Liver (tissue), 9 donors: ENCODE results near the gene FARS2. TPM values are rescaled to one million over a fixed set of nuclear protein-coding genes. Genes with fewer than 3 reads are reported as not detected.

Experiments used
- DNase-seq: peaks from one replicate; pipeline ENCODE4 v3.0.0-alpha.2; 2017; ENCODE audit warnings: low spot score
- H3K27ac ChIP-seq, 2 donors: one replicate each; pipeline ENCODE4 v1.7.0; 2013; ENCODE audit warnings: inconsistent platforms in 2 of 2, low read length in 2 of 2, control low read depth in 1 of 2, low read depth in 1 of 2, mild to moderate bottlenecking in 1 of 2
- H3K27me3 ChIP-seq, 4 donors: one replicate each; pipeline versions ENCODE4 v1.6.1 to v1.7.0; 2013; ENCODE audit warnings: low read length in 3 of 4, inconsistent platforms in 1 of 4, mild to moderate bottlenecking in 1 of 4, moderate library complexity in 1 of 4; ENCODE audit not compliant: control insufficient read depth in 4 of 4, insufficient read depth in 4 of 4
- H3K36me3 ChIP-seq, 4 donors: one replicate each; pipeline versions ENCODE4 v1.6.1 to v1.7.0; 2013; ENCODE audit warnings: low read length in 3 of 4, mild to moderate bottlenecking in 3 of 4, low read depth in 1 of 4, moderate library complexity in 1 of 4; ENCODE audit not compliant: control insufficient read depth in 4 of 4, insufficient read depth in 3 of 4
- H3K4me1 ChIP-seq, 4 donors: one replicate each; pipeline versions ENCODE4 v1.6.1 to v1.7.0; 2013; ENCODE audit warnings: low read length in 3 of 4, mild to moderate bottlenecking in 3 of 4, moderate library complexity in 1 of 4; ENCODE audit not compliant: control insufficient read depth in 4 of 4, insufficient read depth in 4 of 4
- H3K4me3 ChIP-seq, 3 donors: one replicate each; pipeline versions ENCODE4 v1.6.1 to v1.7.0; 2013; ENCODE audit warnings: low read length in 3 of 3, control low read depth in 1 of 3, low read depth in 1 of 3, mild to moderate bottlenecking in 1 of 3
- H3K9ac ChIP-seq, 2 donors: one replicate each; pipeline ENCODE4 v1.7.0; 2013; ENCODE audit warnings: low read length in 2 of 2, mild to moderate bottlenecking in 2 of 2, moderate library complexity in 2 of 2, control low read depth in 1 of 2, low read depth in 1 of 2
- H3K9me3 ChIP-seq, 4 donors: one replicate each; pipeline versions ENCODE4 v1.6.1 to v1.7.0; 2013; ENCODE audit warnings: low read length in 3 of 4; ENCODE audit not compliant: control insufficient read depth in 4 of 4
- ATF3 ChIP-seq: IDR thresholded peaks from 2 replicates; pipeline ENCODE4 v1.6.1; 2016; ENCODE audit warnings: antibody characterized with exemption
- EGR1 ChIP-seq, 2 donors: IDR thresholded peaks; 2 replicates each; pipeline ENCODE4 v1.6.1; 2016 to 2018; ENCODE audit warnings: antibody characterized with exemption in 2 of 2, low read depth in 2 of 2
- FOXA1 ChIP-seq: IDR thresholded peaks from 2 replicates; pipeline ENCODE4 v1.6.1; 2016; ENCODE audit warnings: antibody characterized with exemption
- FOXA2 ChIP-seq: IDR thresholded peaks from 2 replicates; pipeline ENCODE4 v1.6.1; 2016; ENCODE audit warnings: antibody characterized with exemption
- GABPA ChIP-seq, 2 donors: IDR thresholded peaks in 1 of 2; conservative IDR thresholded peaks in 1 of 2; 2 replicates each; pipeline ENCODE4 v1.6.1; 2016; ENCODE audit warnings: antibody characterized with exemption in 2 of 2, mild to moderate bottlenecking in 1 of 2, moderate library complexity in 1 of 2
- HNF4A ChIP-seq, 2 donors: conservative IDR thresholded peaks; 2 replicates each; pipeline ENCODE4 v1.6.1; 2016; ENCODE audit warnings: antibody characterized with exemption in 2 of 2, mild to moderate bottlenecking in 2 of 2
- JUND ChIP-seq, 2 donors: IDR thresholded peaks; 2 replicates each; pipeline ENCODE4 v1.6.1; 2016; ENCODE audit warnings: antibody characterized with exemption in 2 of 2
- NR2F2 ChIP-seq: IDR thresholded peaks from 2 replicates; pipeline ENCODE4 v1.6.1; 2016; ENCODE audit warnings: antibody characterized with exemption
- RAD21 ChIP-seq, 2 donors: IDR thresholded peaks; 2 replicates each; pipeline ENCODE4 v1.6.1; 2016; ENCODE audit warnings: antibody characterized with exemption in 2 of 2, mild to moderate bottlenecking in 2 of 2
- RXRA ChIP-seq, 2 donors: IDR thresholded peaks; 2 replicates each; pipeline ENCODE4 v1.6.1; 2017 to 2018; ENCODE audit warnings: antibody characterized with exemption in 2 of 2, mild to moderate bottlenecking in 1 of 2
- TAF1 ChIP-seq: conservative IDR thresholded peaks from 2 replicates; pipeline ENCODE4 v1.6.1; 2016; ENCODE audit warnings: antibody characterized with exemption, mild to moderate bottlenecking
- YY1 ChIP-seq: IDR thresholded peaks from 2 replicates; pipeline ENCODE4 v1.6.1; 2016; ENCODE audit warnings: antibody characterized with exemption, mild to moderate bottlenecking
- ZBTB33 ChIP-seq: IDR thresholded peaks from 2 replicates; pipeline ENCODE4 v1.6.1; 2016; ENCODE audit warnings: antibody characterized with exemption
- WGBS: extraction: QIAGEN DNeasy Blood & Tissue Kit; methylation state at CpG from one replicate; pipeline ENCODE4 v1.1.7; 2013; 5-methylcytosine and 5-hydroxymethylcytosine counted together
- polyA plus RNA-seq, 2 donors: library from polyadenylated mRNA; stranded (reverse) in 1 of 2; unstranded in 1 of 2; fragments of 200-250 nt in 1 of 2; fragments of >200 nt in 1 of 2; fragmentation: Nextera tagmentation in 1 of 2; extraction: Ambion mirVana in 1 of 2; gene quantifications; one replicate each; pipeline versions ENCODE4 v1.2.1 to v1.2.3, GENCODE V29; 2013 to 2015
- total RNA-seq, 2 donors: library from RNA; depleted of rRNA; stranded (reverse); fragments of >200 nt; gene quantifications; one replicate each; pipeline ENCODE4 v1.2.3, GENCODE V29; 2014
- TF ChIP-seq, protein P1 (sequence below): IDR thresholded peaks from 2 replicates; pipeline ENCODE4 v1.6.1; 2016; ENCODE audit warnings: antibody characterized with exemption
- TF ChIP-seq, protein P2 (sequence below): fragments of 150-350 bp; IDR thresholded peaks from 2 replicates; pipeline ENCODE4 v1.5.1; 2017; ENCODE audit warnings: improper control_type of control experiment, low read depth, low read length; ENCODE audit not compliant: missing input control
- TF ChIP-seq, protein P3 (sequence below): IDR thresholded peaks from 2 replicates; pipeline ENCODE4 v1.6.1; 2016; ENCODE audit warnings: antibody characterized with exemption, mild to moderate bottlenecking
- donor health status: healthy.
- donor health status: healthy.
- donor health status: healthy.
- donor health status: healthy.
- donor health status: healthy.

Gene FARS2
- total and polyA plus RNA-seq, 4 donors, result 7.8 to 25.9 (median 11.2) TPM

DNA sequence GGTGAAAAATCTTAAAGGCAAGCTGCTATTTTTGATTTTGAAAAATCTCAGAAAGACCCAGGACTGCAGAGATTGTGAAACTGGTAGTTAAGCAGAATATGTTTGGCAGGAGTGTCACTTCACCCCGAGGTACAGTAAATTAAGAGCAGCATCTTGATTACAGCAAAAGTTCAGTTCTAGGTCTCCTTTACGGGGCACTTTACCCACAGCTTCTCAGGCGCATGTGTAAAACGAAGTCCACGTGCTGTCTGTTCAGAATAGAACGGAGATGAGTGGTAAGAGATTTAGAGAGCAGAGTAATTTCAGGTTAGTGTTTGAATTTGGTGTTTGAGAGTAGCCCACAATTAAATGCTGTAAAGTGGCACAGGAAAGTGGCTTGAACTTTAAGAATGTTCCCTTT is 84.0 kb downstream of the FARS2 start (continued):
- TF ChIP-seq GABPA (IDR thresholded peaks at IDR 0.05 in 1 of 2, conservative IDR thresholded peaks at IDR 0.05 in 1 of 2), result no peak
- TF ChIP-seq, protein P1, sequence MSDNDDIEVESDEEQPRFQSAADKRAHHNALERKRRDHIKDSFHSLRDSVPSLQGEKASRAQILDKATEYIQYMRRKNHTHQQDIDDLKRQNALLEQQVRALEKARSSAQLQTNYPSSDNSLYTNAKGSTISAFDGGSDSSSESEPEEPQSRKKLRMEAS, result no peak

GRCh38 chr6:5351552-5352210 is 90.4 kb downstream of the FARS2 start:
- TF ChIP-seq RAD21 (IDR thresholded peaks at IDR 0.05), result no peak
- TF ChIP-seq ZBTB33, result no peak
- TF ChIP-seq YY1, result no peak
- no peak for TF ChIP-seq EGR1 (IDR thresholded peaks at IDR 0.05; ENCODE audit: low read depth in 2 of 2)
- TF ChIP-seq, protein P2, sequence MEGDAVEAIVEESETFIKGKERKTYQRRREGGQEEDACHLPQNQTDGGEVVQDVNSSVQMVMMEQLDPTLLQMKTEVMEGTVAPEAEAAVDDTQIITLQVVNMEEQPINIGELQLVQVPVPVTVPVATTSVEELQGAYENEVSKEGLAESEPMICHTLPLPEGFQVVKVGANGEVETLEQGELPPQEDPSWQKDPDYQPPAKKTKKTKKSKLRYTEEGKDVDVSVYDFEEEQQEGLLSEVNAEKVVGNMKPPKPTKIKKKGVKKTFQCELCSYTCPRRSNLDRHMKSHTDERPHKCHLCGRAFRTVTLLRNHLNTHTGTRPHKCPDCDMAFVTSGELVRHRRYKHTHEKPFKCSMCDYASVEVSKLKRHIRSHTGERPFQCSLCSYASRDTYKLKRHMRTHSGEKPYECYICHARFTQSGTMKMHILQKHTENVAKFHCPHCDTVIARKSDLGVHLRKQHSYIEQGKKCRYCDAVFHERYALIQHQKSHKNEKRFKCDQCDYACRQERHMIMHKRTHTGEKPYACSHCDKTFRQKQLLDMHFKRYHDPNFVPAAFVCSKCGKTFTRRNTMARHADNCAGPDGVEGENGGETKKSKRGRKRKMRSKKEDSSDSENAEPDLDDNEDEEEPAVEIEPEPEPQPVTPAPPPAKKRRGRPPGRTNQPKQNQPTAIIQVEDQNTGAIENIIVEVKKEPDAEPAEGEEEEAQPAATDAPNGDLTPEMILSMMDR, result no peak
- TF ChIP-seq, protein P3, sequence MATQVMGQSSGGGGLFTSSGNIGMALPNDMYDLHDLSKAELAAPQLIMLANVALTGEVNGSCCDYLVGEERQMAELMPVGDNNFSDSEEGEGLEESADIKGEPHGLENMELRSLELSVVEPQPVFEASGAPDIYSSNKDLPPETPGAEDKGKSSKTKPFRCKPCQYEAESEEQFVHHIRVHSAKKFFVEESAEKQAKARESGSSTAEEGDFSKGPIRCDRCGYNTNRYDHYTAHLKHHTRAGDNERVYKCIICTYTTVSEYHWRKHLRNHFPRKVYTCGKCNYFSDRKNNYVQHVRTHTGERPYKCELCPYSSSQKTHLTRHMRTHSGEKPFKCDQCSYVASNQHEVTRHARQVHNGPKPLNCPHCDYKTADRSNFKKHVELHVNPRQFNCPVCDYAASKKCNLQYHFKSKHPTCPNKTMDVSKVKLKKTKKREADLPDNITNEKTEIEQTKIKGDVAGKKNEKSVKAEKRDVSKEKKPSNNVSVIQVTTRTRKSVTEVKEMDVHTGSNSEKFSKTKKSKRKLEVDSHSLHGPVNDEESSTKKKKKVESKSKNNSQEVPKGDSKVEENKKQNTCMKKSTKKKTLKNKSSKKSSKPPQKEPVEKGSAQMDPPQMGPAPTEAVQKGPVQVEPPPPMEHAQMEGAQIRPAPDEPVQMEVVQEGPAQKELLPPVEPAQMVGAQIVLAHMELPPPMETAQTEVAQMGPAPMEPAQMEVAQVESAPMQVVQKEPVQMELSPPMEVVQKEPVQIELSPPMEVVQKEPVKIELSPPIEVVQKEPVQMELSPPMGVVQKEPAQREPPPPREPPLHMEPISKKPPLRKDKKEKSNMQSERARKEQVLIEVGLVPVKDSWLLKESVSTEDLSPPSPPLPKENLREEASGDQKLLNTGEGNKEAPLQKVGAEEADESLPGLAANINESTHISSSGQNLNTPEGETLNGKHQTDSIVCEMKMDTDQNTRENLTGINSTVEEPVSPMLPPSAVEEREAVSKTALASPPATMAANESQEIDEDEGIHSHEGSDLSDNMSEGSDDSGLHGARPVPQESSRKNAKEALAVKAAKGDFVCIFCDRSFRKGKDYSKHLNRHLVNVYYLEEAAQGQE, result no peak
- no peak for TF ChIP-seq FOXA2
- no peak for TF ChIP-seq TAF1
- TF ChIP-seq RXRA (IDR thresholded peaks at IDR 0.05), result no peak
- TF ChIP-seq NR2F2, result no peak
- TF ChIP-seq HNF4A (conservative IDR thresholded peaks at IDR 0.05), result no peak
- TF ChIP-seq FOXA1, result no peak
- no peak for TF ChIP-seq JUND (IDR thresholded peaks at IDR 0.05)
- no peak for TF ChIP-seq GABPA (IDR thresholded peaks at IDR 0.05 in 1 of 2, conservative IDR thresholded peaks at IDR 0.05 in 1 of 2)
- TF ChIP-seq ATF3, result no peak
- TF ChIP-seq, protein P1, result no peak
- WGBS, result 91% methylated on average over 6 of the region's 6 CpGs
- DNase-seq, result no peak
- no peak overlapping the region for H3K9ac ChIP-seq
- H3K36me3 ChIP-seq, result no peaks in the 10 kb centered on the region
- H3K27me3 ChIP-seq, result no peaks in the 10 kb centered on the region
- H3K4me1 ChIP-seq, result no peaks in the 10 kb centered on the region
- no peaks in the 10 kb centered on the region for H3K9me3 ChIP-seq
- no peak overlapping the region for H3K4me3 ChIP-seq
- no peak overlapping the region for H3K27ac ChIP-seq
